Motor neuron (in vitro differentiated cells): ENCODE results near the gene LHCGR. TPM values are rescaled to one million over a fixed set of nuclear protein-coding genes. Genes with fewer than 3 reads are reported as not detected.

Experiments
- ATAC-seq, 8 experiments: fragments of 200-7000 bp; cut with Tn5 transposase; replicated peaks in 6 of 8; 2 replicates each; pipeline ENCODE4 v1.8.0; 2021; ENCODE audit warnings: mild to moderate bottlenecking in 8 of 8, moderate library complexity in 8 of 8
- H3K27ac ChIP-seq, 2 donors: fragments of 250-450 bp; sonication (Bioruptor Pico); 2 replicates each; pipeline ENCODE4 v1.9.0; 2021; ENCODE audit warnings: antibody characterized with exemption in 2 of 2, mild to moderate bottlenecking in 2 of 2, moderate library complexity in 1 of 2
- H3K4me1 ChIP-seq, 2 donors: fragments of 250-450 bp; sonication (Bioruptor Pico); replicated peaks in 1 of 2; 2 replicates each; pipeline ENCODE4 v1.6.1; 2021; ENCODE audit warnings: antibody characterized with exemption in 2 of 2, mild to moderate bottlenecking in 2 of 2, moderate library complexity in 1 of 2
- H3K4me3 ChIP-seq, 5 donors: fragments of 250-450 bp; sonication (Bioruptor Pico); 2 replicates each; pipeline ENCODE4 v1.9.0; 2021; ENCODE audit warnings: antibody characterized with exemption in 5 of 5, mild to moderate bottlenecking in 5 of 5, moderate library complexity in 4 of 5
- WGBS, 10 experiments: fragments of 450-650 bp; shearing (Covaris generic); methylation state at CpG; one replicate each; pipeline ENCODE4 v1.0.0; 2022; 5-methylcytosine and 5-hydroxymethylcytosine counted together
- in situ Hi-C, 9 experiments: fragments of 400-800 bp; cut with MboI; loops; one replicate each; pipeline ENCODE4 v1.15.0; 2021; ENCODE audit warnings: low sequenced_read_pairs in 9 of 9, low pct_unique_long_range_greater_than_20kb in 2 of 9; ENCODE audit not compliant: unreplicated experiment in 9 of 9
- total RNA-seq, 8 experiments: library from RNA; unstranded; fragments of 300-600 nt; gene quantifications; 2 replicates each; pipeline versions ENCODE4 v1.2.3 to v1.2.4, GENCODE V29; 2022

Gene LHCGR
- total RNA-seq, 8 experiments from 2014 or later = 0.27 to 2.8 (median 0.78) TPM; not detected in 1

GRCh38 chr2:48734576-48735303 is 20.8 kb downstream of the LHCGR start:
- Histone ChIP-seq H3K4me1 (peaks cover 23 to 58% of the 10 kb centered on the region in 2 donors), H3K4me3 (no peak overlapping the region), H3K27ac (no peak overlapping the region)
- in situ Hi-C loops = loop anchor here in 1 of 9 experiments (25.0 kb wide), 1 partner anchor 122 kb away; the partner anchor contains the start of gene GTF2A1L
- ATAC-seq = peak in 2 of 8 experiments; percentile 20 to 37
- WGBS, 10 experiments = 12 to 94% (median 66%) methylated on average over 1 to 5 of the region's 5 CpGs; no CpG with 5 or more reads in 2 of the 10 experiments

GRCh38 chr2:48733067-48733503 is 22.4 kb downstream of the LHCGR start:
- ATAC-seq = peak in 6 of 8 experiments; percentile 50 to 92 (median 85)
- Histone ChIP-seq H3K4me1 (peaks cover 35 to 75% of the 10 kb centered on the region in 2 donors), H3K4me3 (no peak overlapping the region), H3K27ac (no peak overlapping the region)
- in situ Hi-C loops = loop anchor here in 1 of 9 experiments (25.0 kb wide), 1 partner anchor 121 kb away; the partner anchor contains the start of gene GTF2A1L
- 17 to 29% (median 23%) methylated on average over 1 to 2 of the region's 2 CpGs; no CpG with 5 or more reads in 7 of the 10 experiments for WGBS, 10 experiments

GRCh38 chr2:48728840-48729239 is 26.7 kb downstream of the LHCGR start:
- H3K4me1 ChIP-seq = peaks cover 29 to 62% of the 10 kb centered on the region in 2 donors
- in situ Hi-C loops = loop anchor here in 1 of 9 experiments (25.0 kb wide), 1 partner anchor 117 kb away; the partner anchor contains the start of gene GTF2A1L
- ATAC-seq = peak in 5 of 8 experiments; percentile 61 to 86 (median 67)
- H3K4me3 ChIP-seq = no peak overlapping the region
- H3K27ac ChIP-seq = peak overlapping the region in 1 of 2 donors; percentile 50

GRCh38 chr2:48728295-48728694 is 27.2 kb downstream of the LHCGR start:
- Histone ChIP-seq H3K4me1 (peaks cover 23 to 57% of the 10 kb centered on the region in 2 donors), H3K4me3 (no peak overlapping the region), H3K27ac (no peak overlapping the region)
- WGBS, 10 experiments = 50 to 100% (median 83%) methylated on average over 1 to 2 of the region's 2 CpGs; no CpG with 5 or more reads in 1 of the 10 experiments
- in situ Hi-C loops = loop anchor here in 1 of 9 experiments (25.0 kb wide), 1 partner anchor 116 kb away; the partner anchor contains the start of gene GTF2A1L
- peak in 1 of 8 experiments; percentile 3 for ATAC-seq

- Histone ChIP-seq H3K27ac (no peak overlapping the region), H3K4me3 (no peak overlapping the region), H3K4me1 (peaks cover 16 to 49% of the 10 kb centered on the region in 2 donors)
- 0 to 100% (median 66%) methylated on average over 1 to 2 of the region's 2 CpGs; no CpG with 5 or more reads in 2 of the 10 experiments for WGBS, 10 experiments
- in situ Hi-C loops = loop anchor here in 1 of 9 experiments (25.0 kb wide), 1 partner anchor 115 kb away; the partner anchor contains the start of gene GTF2A1L
- ATAC-seq = peak in 4 of 8 experiments; percentile 26 to 53 (median 31)
These were observed 28.0 kb downstream of the LHCGR start for GRCh38 chr2:48727560-48727959.

- ATAC-seq = peak in 2 of 8 experiments; percentile 37 to 48
- no peak overlapping the region for H3K27ac ChIP-seq
- WGBS, 10 experiments = 75 to 100% (median 100%) methylated on average over 1 to 4 of the region's 7 CpGs; no CpG with 5 or more reads in 7 of the 10 experiments
- peaks cover 14 to 33% of the 10 kb centered on the region in 2 donors for H3K4me1 ChIP-seq
- H3K4me3 ChIP-seq = no peak overlapping the region
- in situ Hi-C loops = loop anchor here in 1 of 9 experiments (25.0 kb wide), 1 partner anchor 114 kb away; the partner anchor contains the start of gene GTF2A1L
These were observed 29.6 kb downstream of the LHCGR start for GRCh38 chr2:48725696-48726494.

- Histone ChIP-seq H3K4me3 (no peak overlapping the region), H3K27ac (no peak overlapping the region), H3K4me1 (peaks cover 18 to 26% of the 10 kb centered on the region in 2 donors)
- ATAC-seq = no peak
- in situ Hi-C loops = no loop called here
- WGBS, 10 experiments = 25 to 100% (median 80%) methylated on average over 1 to 2 of the region's 2 CpGs; no CpG with 5 or more reads in 3 of the 10 experiments
These were observed 31.2 kb downstream of the LHCGR start for GRCh38 chr2:48724278-48724677.

- Histone ChIP-seq H3K27ac (no peak overlapping the region), H3K4me3 (no peak overlapping the region), H3K4me1 (peaks cover 12 to 14% of the 10 kb centered on the region in 2 donors)
- ATAC-seq = peak in 2 of 8 experiments; percentile 82 to 89
- in situ Hi-C loops = no loop called here
These were observed 32.4 kb downstream of the LHCGR start for GRCh38 chr2:48723129-48723528.

- no peak for ATAC-seq
- WGBS, 10 experiments = 86 to 100% (median 96%) methylated on average over 1 of the region's 1 CpG; no CpG with 5 or more reads in 6 of the 10 experiments
- Histone ChIP-seq H3K27ac (no peak overlapping the region), H3K4me3 (no peak overlapping the region), H3K4me1 (peaks cover 11 to 15% of the 10 kb centered on the region in 2 donors)
- in situ Hi-C loops = no loop called here
These were observed 33.1 kb downstream of the LHCGR start for GRCh38 chr2:48722391-48722790.

GRCh38 chr2:48721158-48721557 is 34.4 kb downstream of the LHCGR start:
- Histone ChIP-seq H3K27ac (no peak overlapping the region), H3K4me1 (peaks cover 11 to 15% of the 10 kb centered on the region in 2 donors), H3K4me3 (no peak overlapping the region)
- in situ Hi-C loops = no loop called here
- no peak for ATAC-seq
- 55 to 100% (median 93%) methylated on average over 1 to 2 of the region's 2 CpGs; no CpG with 5 or more reads in 2 of the 10 experiments for WGBS, 10 experiments

- in situ Hi-C loops = no loop called here
- ATAC-seq = peak in 5 of 8 experiments; percentile 77 to 99 (median 83)
- no peak overlapping the region for H3K4me3 ChIP-seq
- no peak overlapping the region for H3K27ac ChIP-seq
- H3K4me1 ChIP-seq = peaks cover 9 to 21% of the 10 kb centered on the region in 2 donors
- WGBS, 10 experiments = 11 to 54% (median 25%) methylated on average over 1 to 3 of the region's 3 CpGs; no CpG with 5 or more reads in 1 of the 10 experiments
These were observed 35.9 kb downstream of the LHCGR start for GRCh38 chr2:48719480-48720177.

- Histone ChIP-seq H3K27ac (no peak overlapping the region), H3K4me1 (peaks cover 20 to 34% of the 10 kb centered on the region in 2 donors), H3K4me3 (no peak overlapping the region)
- WGBS, 10 experiments = 4 to 57% (median 23%) methylated on average over 1 to 3 of the region's 3 CpGs
- no peak for ATAC-seq
- in situ Hi-C loops = no loop called here
These were observed 37.7 kb downstream of the LHCGR start for GRCh38 chr2:48717846-48718245.
